ENCODE data around the gene YES1. TPM values are rescaled to one million over a fixed set of nuclear protein-coding genes. Genes with fewer than 3 reads are reported as not detected.

Gene YES1
- total and polyA plus RNA-seq, 2 of the 13 experiments (the other 11 are each of a cell fraction or from before 2014, with no cell fraction given), result 17.2 to 70.8 TPM

DNA sequence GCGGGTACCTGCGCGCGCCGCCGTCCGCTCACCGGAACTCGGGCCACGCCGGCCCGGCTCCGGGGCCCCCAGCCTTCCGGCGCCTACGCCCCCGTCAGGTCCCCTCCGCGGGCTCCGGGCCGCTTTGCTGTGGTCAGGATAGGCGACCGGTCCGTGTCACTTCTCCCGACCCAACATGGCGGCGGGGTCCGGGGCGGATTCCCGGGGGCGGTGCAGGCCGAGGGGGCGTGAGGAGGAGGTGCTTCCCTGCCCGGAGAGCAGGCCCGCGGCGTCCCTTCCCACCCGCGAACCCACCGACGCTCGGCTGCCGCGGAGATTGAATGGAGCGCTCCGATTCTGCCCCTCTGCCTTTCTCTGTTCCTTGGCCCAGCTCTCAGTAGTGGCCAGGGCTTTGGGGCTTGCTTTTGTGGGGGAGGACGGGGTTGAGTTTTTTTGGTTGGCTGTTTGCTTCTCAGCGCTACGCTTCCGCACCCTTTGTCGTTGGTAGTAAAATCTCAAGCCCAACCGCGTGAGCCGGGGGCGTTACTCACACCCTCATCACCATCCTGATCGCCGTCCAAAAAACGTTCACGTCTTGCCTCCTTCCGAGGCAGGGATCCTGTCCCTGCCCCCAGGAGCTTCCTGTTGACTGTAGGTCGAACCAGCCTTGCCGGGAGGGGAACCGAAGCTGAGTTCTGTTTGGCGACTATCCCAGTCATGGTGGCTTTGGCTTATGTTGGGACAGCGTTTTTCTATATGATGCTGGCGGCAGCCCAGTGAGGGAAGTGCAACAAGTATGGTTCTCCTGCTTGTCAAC lies 532 bp upstream of the YES1 start (continued):
- TF ChIP-seq PBX3 (CRISPR knock-in tag; IDR thresholded peaks at IDR 0.05; ENCODE audit: borderline replicate concordance) (no peak), RELA (CRISPR knock-in tag; IDR thresholded peaks at IDR 0.05) (no peak), ZNF274 (CRISPR knock-in tag; IDR thresholded peaks at IDR 0.05) (peak; percentile 76; the same call in 1 of the 2 replicates), SRF (IDR thresholded peaks at IDR 0.05; ENCODE audit: low read depth, low read length) (no peak), ZNF549 (CRISPR knock-in tag; IDR thresholded peaks at IDR 0.05) (no peak), ZNF766 (CRISPR knock-in tag; IDR thresholded peaks at IDR 0.05; ENCODE audit: borderline replicate concordance) (peak; percentile 67; the same call in 1 of the 2 replicates), HOXA9 (CRISPR knock-in tag; IDR thresholded peaks at IDR 0.05; ENCODE audit: borderline replicate concordance) (peak; percentile 4; the same call in 1 of the 2 replicates), LCORL (IDR thresholded peaks at IDR 0.05) (no peak), LCORL (CRISPR knock-in tag; IDR thresholded peaks at IDR 0.05) (peak; percentile 59; the same call in 1 of the 2 replicates), ZC3H13 (CRISPR knock-in tag; IDR thresholded peaks at IDR 0.05) (peak; percentile 70; the same call in 1 of the 2 replicates), HDAC1 (CRISPR knock-in tag; IDR thresholded peaks at IDR 0.05) (peak; percentile 47; the same call in 1 of the 2 replicates), PCBP2 (optimal IDR thresholded peaks at IDR 0.05; ENCODE audit: low read depth, low read length, poor library complexity, severe bottlenecking) (no peak), ATRX (CRISPR knock-in tag; IDR thresholded peaks at IDR 0.05; ENCODE audit: borderline replicate concordance) (no peak), DNMT1 (CRISPR knock-in tag; IDR thresholded peaks at IDR 0.05) (no peak), ZNF431 (CRISPR knock-in tag; IDR thresholded peaks at IDR 0.05; ENCODE audit: borderline replicate concordance, low read depth) (no peak), REL (CRISPR knock-in tag; conservative IDR thresholded peaks at IDR 0.05) (no peak), KLF12 (CRISPR knock-in tag; IDR thresholded peaks at IDR 0.05; ENCODE audit: borderline replicate concordance) (peak; percentile 30; the same call in 1 of the 2 replicates)
- TF ChIP-seq, protein P1, sequence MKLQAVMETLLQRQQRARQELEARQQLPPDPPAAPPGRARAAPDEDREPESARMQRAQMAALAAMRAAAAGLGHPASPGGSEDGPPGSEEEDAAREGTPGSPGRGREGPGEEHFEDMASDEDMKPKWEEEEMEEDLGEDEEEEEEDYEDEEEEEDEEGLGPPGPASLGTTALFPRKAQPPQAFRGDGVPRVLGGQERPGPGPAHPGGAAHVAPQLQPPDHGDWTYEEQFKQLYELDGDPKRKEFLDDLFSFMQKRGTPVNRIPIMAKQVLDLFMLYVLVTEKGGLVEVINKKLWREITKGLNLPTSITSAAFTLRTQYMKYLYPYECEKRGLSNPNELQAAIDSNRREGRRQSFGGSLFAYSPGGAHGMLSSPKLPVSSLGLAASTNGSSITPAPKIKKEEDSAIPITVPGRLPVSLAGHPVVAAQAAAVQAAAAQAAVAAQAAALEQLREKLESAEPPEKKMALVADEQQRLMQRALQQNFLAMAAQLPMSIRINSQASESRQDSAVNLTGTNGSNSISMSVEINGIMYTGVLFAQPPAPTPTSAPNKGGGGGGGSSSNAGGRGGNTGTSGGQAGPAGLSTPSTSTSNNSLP (IDR thresholded peaks at IDR 0.05; ENCODE audit: low read depth, low read length), result no peak
- TF ChIP-seq, protein P2, sequence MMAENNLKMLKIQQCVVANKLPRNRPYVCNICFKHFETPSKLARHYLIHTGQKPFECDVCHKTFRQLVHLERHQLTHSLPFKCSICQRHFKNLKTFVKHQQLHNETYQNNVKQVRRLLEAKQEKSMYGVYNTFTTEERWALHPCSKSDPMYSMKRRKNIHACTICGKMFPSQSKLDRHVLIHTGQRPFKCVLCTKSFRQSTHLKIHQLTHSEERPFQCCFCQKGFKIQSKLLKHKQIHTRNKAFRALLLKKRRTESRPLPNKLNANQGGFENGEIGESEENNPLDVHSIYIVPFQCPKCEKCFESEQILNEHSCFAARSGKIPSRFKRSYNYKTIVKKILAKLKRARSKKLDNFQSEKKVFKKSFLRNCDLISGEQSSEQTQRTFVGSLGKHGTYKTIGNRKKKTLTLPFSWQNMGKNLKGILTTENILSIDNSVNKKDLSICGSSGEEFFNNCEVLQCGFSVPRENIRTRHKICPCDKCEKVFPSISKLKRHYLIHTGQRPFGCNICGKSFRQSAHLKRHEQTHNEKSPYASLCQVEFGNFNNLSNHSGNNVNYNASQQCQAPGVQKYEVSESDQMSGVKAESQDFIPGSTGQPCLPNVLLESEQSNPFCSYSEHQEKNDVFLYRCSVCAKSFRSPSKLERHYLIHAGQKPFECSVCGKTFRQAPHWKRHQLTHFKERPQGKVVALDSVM (CRISPR knock-in tag; IDR thresholded peaks at IDR 0.05), result no peak

Measured in HepG2 (cell line).